PFSK-1 (cell line): ENCODE measurements around the gene R3HCC1L.

Experiments
- POLR2AphosphoS5 ChIP-seq: IDR thresholded peaks from 2 replicates; pipeline ENCODE4 v1.6.1; 2012; ENCODE audit warnings: low read depth, mild to moderate bottlenecking, control low read depth, low read length, moderate library complexity
- SIN3A ChIP-seq: IDR thresholded peaks from 2 replicates; pipeline ENCODE4 v1.6.1; 2012; ENCODE audit warnings: mild to moderate bottlenecking, low read length, moderate library complexity, borderline replicate concordance; ENCODE audit not compliant: insufficient read depth

- no peak for TF ChIP-seq POLR2AphosphoS5
- no peak for TF ChIP-seq SIN3A
These were observed 24.1 kb upstream of the R3HCC1L start for GRCh38 chr10:98110356-98110755.
